CD14-positive monocyte (primary cell): ENCODE measurements around the gene SLCO3A1. TPM values are rescaled to one million over a fixed set of nuclear protein-coding genes. Genes with fewer than 3 reads are reported as not detected.

Experiments used
- DNase-seq, 3 donors: peaks; one replicate each; pipeline ENCODE4 v3.0.0-alpha.2; 2011 to 2022
- H2AFZ ChIP-seq: 2 replicates; pipeline ENCODE4 v1.6.0; 2012; ENCODE audit warnings: mild to moderate bottlenecking, low read depth, low read length, inconsistent platforms; ENCODE audit not compliant: insufficient read depth, poor library complexity, severe bottlenecking
- H3K27ac ChIP-seq, 2 donors: 1 replicate in 1 of 2; 2 replicates in 1 of 2; pipeline ENCODE4 v1.5.1; 2012 to 2013; ENCODE audit warnings: low read length in 2 of 2, control low read depth in 1 of 2, inconsistent platforms in 1 of 2, low read depth in 1 of 2, mild to moderate bottlenecking in 1 of 2
- H3K27me3 ChIP-seq, 2 donors: one replicate each; pipeline versions ENCODE4 v1.6.0 to v1.6.1; 2011 to 2013; ENCODE audit warnings: low read length in 2 of 2; ENCODE audit not compliant: control insufficient read depth in 2 of 2, insufficient read depth in 2 of 2
- H3K36me3 ChIP-seq, 2 donors: replicated peaks in 1 of 2; 1 replicate in 1 of 2; 2 replicates in 1 of 2; pipeline versions ENCODE4 v1.5.1 to v1.6.1; 2012 to 2013; ENCODE audit warnings: low read length in 2 of 2, control low read depth in 1 of 2, inconsistent platforms in 1 of 2, mild to moderate bottlenecking in 1 of 2; ENCODE audit not compliant: insufficient read depth in 2 of 2, control insufficient read depth in 1 of 2
- H3K4me1 ChIP-seq, 2 donors: 1 replicate in 1 of 2; 2 replicates in 1 of 2; pipeline versions ENCODE4 v1.5.1 to v1.6.1; 2012 to 2013; ENCODE audit warnings: low read length in 2 of 2, control low read depth in 1 of 2, inconsistent platforms in 1 of 2, mild to moderate bottlenecking in 1 of 2, moderate library complexity in 1 of 2; ENCODE audit not compliant: insufficient read depth in 2 of 2, control insufficient read depth in 1 of 2
- H3K4me2 ChIP-seq: replicated peaks from 2 replicates; pipeline ENCODE3; 2012; ENCODE audit warnings: low read length, moderate library complexity, mild to moderate bottlenecking; ENCODE audit not compliant: poor library complexity, severe bottlenecking; ENCODE audit errors: extremely low read depth
- H3K4me3 ChIP-seq, 3 experiments: fragments of 200-600 bp in 1 of 3; sonication (generic) in 1 of 3; replicated peaks in 1 of 3; 1 replicate in 2 of 3; 2 replicates in 1 of 3; pipeline ENCODE4 v1.5.1; 2011 to 2013; ENCODE audit warnings: low read length in 3 of 3, mild to moderate bottlenecking in 3 of 3, control low read depth in 2 of 3, low read depth in 2 of 3, inconsistent platforms in 1 of 3, moderate library complexity in 1 of 3
- H3K79me2 ChIP-seq: 2 replicates; pipeline ENCODE4 v1.6.0; 2012; ENCODE audit warnings: mild to moderate bottlenecking, control low read depth, inconsistent platforms, low read length, moderate library complexity; ENCODE audit not compliant: insufficient read depth
- H3K9ac ChIP-seq: 2 replicates; pipeline ENCODE4 v1.6.0; 2017; ENCODE audit warnings: low read length, mild to moderate bottlenecking; ENCODE audit not compliant: insufficient read depth, poor library complexity, severe bottlenecking
- H3K9me3 ChIP-seq, 2 donors: replicated peaks in 1 of 2; 1 replicate in 1 of 2; 2 replicates in 1 of 2; pipeline versions ENCODE4 v1.5.1 to v1.6.1; 2012 to 2013; ENCODE audit warnings: low read length in 2 of 2, control low read depth in 1 of 2; ENCODE audit not compliant: control insufficient read depth in 1 of 2, insufficient read depth in 1 of 2
- H4K20me1 ChIP-seq: 2 replicates; pipeline ENCODE4 v1.6.0; 2012; ENCODE audit warnings: mild to moderate bottlenecking, low read length, control low read depth, moderate library complexity; ENCODE audit not compliant: insufficient read depth
- H3K27ac Mint-ChIP-seq, 7 donors: one replicate each; pipeline ENCODE4 v1.8.0; 2020; ENCODE audit warnings: mild to moderate bottlenecking in 7 of 7, mixed read lengths in 7 of 7, moderate library complexity in 6 of 7, inconsistent platforms in 2 of 7
- H3K27me3 Mint-ChIP-seq, 3 donors: one replicate each; pipeline ENCODE4 v1.8.0; 2021 to 2022; ENCODE audit warnings: low read depth in 3 of 3, mild to moderate bottlenecking in 3 of 3, mixed read lengths in 3 of 3, moderate library complexity in 3 of 3, inconsistent platforms in 1 of 3
- H3K36me3 Mint-ChIP-seq, 2 donors: one replicate each; pipeline ENCODE4 v1.8.0; 2020; ENCODE audit warnings: mixed read lengths in 2 of 2, inconsistent platforms in 1 of 2, mild to moderate bottlenecking in 1 of 2
- H3K4me1 Mint-ChIP-seq: one replicate; pipeline ENCODE4 v1.8.0; 2020; ENCODE audit warnings: mild to moderate bottlenecking, mixed read lengths
- H3K4me3 Mint-ChIP-seq, 2 donors: one replicate each; pipeline ENCODE4 v1.8.0; 2020; ENCODE audit warnings: mild to moderate bottlenecking in 2 of 2, mixed read lengths in 2 of 2, moderate library complexity in 1 of 2
- H3K9me3 Mint-ChIP-seq, 7 donors: one replicate each; pipeline ENCODE4 v1.8.0; 2020 to 2022; ENCODE audit warnings: mixed read lengths in 7 of 7, mild to moderate bottlenecking in 6 of 7, moderate library complexity in 6 of 7, inconsistent platforms in 2 of 7
- WGBS: methylation state at CpG from one replicate; pipeline ENCODE4 v1.1.5; 2013; ENCODE audit warnings: missing lambda C conversion rate; ENCODE audit not compliant: insufficient coverage; 5-methylcytosine and 5-hydroxymethylcytosine counted together
- intact Hi-C, 2 donors: fragments of 100-400 bp; cut with micrococcal nuclease; formaldehyde crosslinking; loops; one replicate each; pipeline versions ENCODE4 v1.15.0 to v1.15.1; 2023
- polyA plus RNA-seq, 3 donors: library from polyadenylated mRNA; depleted of rRNA in 1 of 3; unstranded in 2 of 3; stranded (reverse) in 1 of 3; fragments of 300-500 nt in 2 of 3; fragments of >200 nt in 1 of 3; fragmentation: Illumina TruSeq in 2 of 3; gene quantifications; 1 replicate in 2 of 3; 2 replicates in 1 of 3; pipeline ENCODE4 v1.2.3, GENCODE V29; 2012 to 2021
- TF ChIP-seq, protein P1 (sequence below): fragments of 200-600 bp; IDR thresholded peaks from one replicate; pipeline ENCODE4 v1.8.0; 2022; ENCODE audit warnings: antibody characterized with exemption, mild to moderate bottlenecking

SLCO3A1 gene
- polyA plus RNA-seq, 3 donors: 53.7 to 76.2 (median 62.8) TPM

DNA sequence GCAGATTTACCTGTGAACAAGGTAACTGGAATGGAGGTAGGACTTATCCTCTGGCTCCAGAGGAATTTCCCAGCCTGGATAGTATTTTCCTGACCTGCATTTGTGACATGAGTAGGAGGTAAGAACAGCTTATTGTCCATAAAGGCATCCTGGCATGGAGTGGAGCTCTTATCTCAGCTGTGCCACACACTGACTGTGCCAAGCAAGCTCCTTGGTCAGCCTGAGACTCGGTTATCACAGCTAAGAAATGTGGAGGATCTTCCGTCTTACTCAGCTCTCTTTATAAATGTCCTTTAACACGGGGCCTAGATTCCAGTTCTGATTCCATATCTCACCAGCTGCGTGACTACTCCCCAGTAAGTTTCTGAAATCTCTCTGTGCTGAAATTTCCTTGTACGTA lies 38.9 kb downstream of the SLCO3A1 start:
- Histone ChIP-seq H4K20me1 (peaks cover 100% of the 10 kb centered on the region), H3K27ac (peak overlapping the region in 1 of 2 donors; percentile 32), H3K4me2 (no peak overlapping the region), H3K36me3 (peaks cover 6 to 20% of the 10 kb centered on the region in 2 donors), H2AFZ (no peak overlapping the region), H3K4me1 (peaks cover 11 to 26% of the 10 kb centered on the region in 2 donors), H3K79me2 (peaks cover 100% of the 10 kb centered on the region), H3K27me3 (no peaks in the 10 kb centered on the region), H3K9me3 (peaks cover 0 to 5% of the 10 kb centered on the region in 2 donors), H3K9ac (no peak overlapping the region), H3K4me3 (no peak overlapping the region)
- peaks cover 36% of the 10 kb centered on the region for H3K4me1 Mint-ChIP-seq
- no peak overlapping the region for H3K4me3 Mint-ChIP-seq
- no peaks in the 10 kb centered on the region for H3K27me3 Mint-ChIP-seq
- 100% methylated on average over 1 of the region's 5 CpGs for WGBS
- H3K36me3 Mint-ChIP-seq: peaks cover 20 to 45% of the 10 kb centered on the region in 2 donors
- H3K27ac Mint-ChIP-seq: peak overlapping the region in 4 of 7 donors; percentile 23 to 80 (median 72)
- no peak for DNase-seq
- TF ChIP-seq, protein P1, sequence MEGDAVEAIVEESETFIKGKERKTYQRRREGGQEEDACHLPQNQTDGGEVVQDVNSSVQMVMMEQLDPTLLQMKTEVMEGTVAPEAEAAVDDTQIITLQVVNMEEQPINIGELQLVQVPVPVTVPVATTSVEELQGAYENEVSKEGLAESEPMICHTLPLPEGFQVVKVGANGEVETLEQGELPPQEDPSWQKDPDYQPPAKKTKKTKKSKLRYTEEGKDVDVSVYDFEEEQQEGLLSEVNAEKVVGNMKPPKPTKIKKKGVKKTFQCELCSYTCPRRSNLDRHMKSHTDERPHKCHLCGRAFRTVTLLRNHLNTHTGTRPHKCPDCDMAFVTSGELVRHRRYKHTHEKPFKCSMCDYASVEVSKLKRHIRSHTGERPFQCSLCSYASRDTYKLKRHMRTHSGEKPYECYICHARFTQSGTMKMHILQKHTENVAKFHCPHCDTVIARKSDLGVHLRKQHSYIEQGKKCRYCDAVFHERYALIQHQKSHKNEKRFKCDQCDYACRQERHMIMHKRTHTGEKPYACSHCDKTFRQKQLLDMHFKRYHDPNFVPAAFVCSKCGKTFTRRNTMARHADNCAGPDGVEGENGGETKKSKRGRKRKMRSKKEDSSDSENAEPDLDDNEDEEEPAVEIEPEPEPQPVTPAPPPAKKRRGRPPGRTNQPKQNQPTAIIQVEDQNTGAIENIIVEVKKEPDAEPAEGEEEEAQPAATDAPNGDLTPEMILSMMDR: no peak
- intact Hi-C loops: no loop called here
- H3K9me3 Mint-ChIP-seq: peaks cover 0 to 6% (median 3%) of the 10 kb centered on the region in 7 donors

DNA sequence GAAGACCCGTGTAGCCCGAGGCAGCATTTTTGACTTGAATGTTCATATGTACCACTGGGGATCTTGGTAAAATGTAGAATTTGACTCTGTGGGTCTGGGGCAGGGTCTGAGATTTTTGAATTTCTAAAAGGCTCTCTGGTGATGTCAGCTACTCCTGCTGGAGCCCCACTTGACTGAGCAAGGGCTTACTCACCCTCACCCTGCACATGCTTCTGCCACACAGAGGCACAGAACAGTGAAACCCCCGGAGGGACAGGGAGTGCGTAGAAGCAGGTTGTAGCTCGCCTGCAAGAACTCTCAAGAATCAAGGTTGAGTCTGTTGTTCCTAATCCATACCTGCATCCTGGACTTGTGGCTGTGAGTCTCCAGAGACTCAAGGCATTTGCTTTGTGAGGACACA lies 41.1 kb downstream of the SLCO3A1 start:
- Histone ChIP-seq H3K4me1 (peaks cover 10 to 26% of the 10 kb centered on the region in 2 donors), H3K9me3 (peaks cover 0 to 5% of the 10 kb centered on the region in 2 donors), H3K27ac (peak overlapping the region in 1 of 2 donors; percentile 58), H4K20me1 (peaks cover 100% of the 10 kb centered on the region), H3K79me2 (peaks cover 100% of the 10 kb centered on the region), H3K9ac (no peak overlapping the region), H2AFZ (no peak overlapping the region), H3K4me2 (no peak overlapping the region), H3K4me3 (no peak overlapping the region), H3K27me3 (no peaks in the 10 kb centered on the region), H3K36me3 (peaks cover 6 to 20% of the 10 kb centered on the region in 2 donors)
- no peak overlapping the region for H3K4me3 Mint-ChIP-seq
- no peak for DNase-seq
- peaks cover 0 to 6% (median 3%) of the 10 kb centered on the region in 7 donors for H3K9me3 Mint-ChIP-seq
- H3K27ac Mint-ChIP-seq: peak overlapping the region in 4 of 7 donors; percentile 5 to 54 (median 16)
- intact Hi-C loops: no loop called here
- TF ChIP-seq, protein P1: no peak
- H3K36me3 Mint-ChIP-seq: peaks cover 23 to 45% of the 10 kb centered on the region in 2 donors
- no peaks in the 10 kb centered on the region for H3K27me3 Mint-ChIP-seq
- H3K4me1 Mint-ChIP-seq: peaks cover 34% of the 10 kb centered on the region
- whole genome bisulfite sequencing: 98% methylated on average over 5 of the region's 5 CpGs
